ENCODE results near the gene SORCS2.

DNA sequence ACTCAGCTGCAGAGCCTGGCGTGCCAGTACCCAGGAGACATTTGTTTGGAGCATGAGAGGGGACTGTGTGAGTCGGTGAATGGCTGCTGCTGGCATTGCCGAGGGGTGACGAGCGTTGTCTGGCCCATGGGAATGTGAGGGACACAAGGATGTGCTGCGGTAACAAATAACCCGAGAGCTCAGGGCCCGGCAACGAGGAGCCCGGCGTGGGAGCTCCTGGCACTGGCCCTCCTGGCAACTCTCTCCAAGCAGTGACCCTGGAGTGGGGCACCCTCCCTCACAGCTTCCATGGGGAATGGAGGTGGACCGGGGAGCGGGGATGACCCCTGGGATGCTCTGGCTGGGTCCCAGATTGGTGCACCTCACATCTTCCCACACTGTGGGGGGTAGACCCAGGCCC is 44.0 kb upstream of the SORCS2 start:
- TF ChIP-seq, protein P1, sequence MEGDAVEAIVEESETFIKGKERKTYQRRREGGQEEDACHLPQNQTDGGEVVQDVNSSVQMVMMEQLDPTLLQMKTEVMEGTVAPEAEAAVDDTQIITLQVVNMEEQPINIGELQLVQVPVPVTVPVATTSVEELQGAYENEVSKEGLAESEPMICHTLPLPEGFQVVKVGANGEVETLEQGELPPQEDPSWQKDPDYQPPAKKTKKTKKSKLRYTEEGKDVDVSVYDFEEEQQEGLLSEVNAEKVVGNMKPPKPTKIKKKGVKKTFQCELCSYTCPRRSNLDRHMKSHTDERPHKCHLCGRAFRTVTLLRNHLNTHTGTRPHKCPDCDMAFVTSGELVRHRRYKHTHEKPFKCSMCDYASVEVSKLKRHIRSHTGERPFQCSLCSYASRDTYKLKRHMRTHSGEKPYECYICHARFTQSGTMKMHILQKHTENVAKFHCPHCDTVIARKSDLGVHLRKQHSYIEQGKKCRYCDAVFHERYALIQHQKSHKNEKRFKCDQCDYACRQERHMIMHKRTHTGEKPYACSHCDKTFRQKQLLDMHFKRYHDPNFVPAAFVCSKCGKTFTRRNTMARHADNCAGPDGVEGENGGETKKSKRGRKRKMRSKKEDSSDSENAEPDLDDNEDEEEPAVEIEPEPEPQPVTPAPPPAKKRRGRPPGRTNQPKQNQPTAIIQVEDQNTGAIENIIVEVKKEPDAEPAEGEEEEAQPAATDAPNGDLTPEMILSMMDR (IDR thresholded peaks at IDR 0.05; ENCODE audit: low read depth, low read length), result no peak
- no peak for TF ChIP-seq EZH2phosphoT487 (IDR thresholded peaks at IDR 0.05; ENCODE audit: low read depth)
